ENCODE measurements around the gene AFAP1.

The AFAP1 gene

DNA sequence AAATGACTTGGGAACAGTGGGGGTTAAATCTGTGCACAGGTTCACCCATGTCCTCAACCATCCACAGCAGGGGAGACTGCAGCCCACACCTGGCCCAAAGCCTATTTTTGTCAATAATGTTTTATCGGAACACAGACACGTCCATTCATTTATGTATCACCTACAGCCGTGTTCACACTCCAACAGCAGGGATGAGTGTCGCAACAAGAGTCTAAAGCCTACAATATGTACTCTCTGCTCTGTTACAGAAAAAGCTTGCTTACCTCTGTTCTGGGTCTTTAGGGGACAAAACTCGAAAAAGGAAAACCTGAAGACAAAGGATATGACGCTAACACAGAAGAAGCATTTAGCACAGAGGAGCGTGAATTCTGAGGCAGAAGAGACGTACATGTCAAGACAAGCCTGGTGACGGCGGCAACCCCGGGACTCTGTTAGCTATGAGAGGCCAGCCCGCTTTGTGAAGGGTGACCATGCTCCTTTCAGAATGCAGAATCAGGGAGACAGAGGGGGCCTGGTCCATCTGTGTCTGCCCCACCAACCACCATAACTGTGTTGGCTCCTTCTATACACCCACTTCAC lies 45.5 kb downstream of the AFAP1 start:
- Histone ChIP-seq H3K4me3 (ENCODE audit: low read depth, low read length) (no peak overlapping the region), H3K4me1 (ENCODE audit: control insufficient read depth, insufficient read depth, low read length) (peaks cover 6% of the 10 kb centered on the region; the same call in 1 of the 2 replicates), H3K36me3 (ENCODE audit: control insufficient read depth in 2 of 2, insufficient read depth in 1 of 2, low read length in 2 of 2) (no peaks in the 10 kb centered on the region), H3K27ac (ENCODE audit: extremely low read depth, low read depth, low read length) (no peak overlapping the region), H3K9me3 (ENCODE audit: control insufficient read depth, insufficient read depth, low read depth, low read length) (no peaks in the 10 kb centered on the region)
- ChIA-PET CTCF (no interaction called here), POLR2A (no interaction called here)
- TF ChIP-seq ZNF404 (tag by site-specific recombination; IDR thresholded peaks at IDR 0.05) (no peak), ZNF48 (tag by site-specific recombination; IDR thresholded peaks at IDR 0.05) (no peak), FEZF1 (tag by site-specific recombination; IDR thresholded peaks at IDR 0.05) (no peak), ZEB2 (tag by site-specific recombination; IDR thresholded peaks at IDR 0.05) (no peak), MZF1 (tag by site-specific recombination; IDR thresholded peaks at IDR 0.05; ENCODE audit: borderline replicate concordance) (no peak), ZNF211 (tag by site-specific recombination; IDR thresholded peaks at IDR 0.05; ENCODE audit: low read depth) (no peak), ZSCAN16 (tag by site-specific recombination; IDR thresholded peaks at IDR 0.05) (no peak), ZNF423 (tag by site-specific recombination; IDR thresholded peaks at IDR 0.05) (no peak), TCF7L2 (IDR thresholded peaks at IDR 0.05; ENCODE audit: borderline replicate concordance, low read depth, low read length) (no peak), ZNF433 (tag by site-specific recombination; IDR thresholded peaks at IDR 0.05; ENCODE audit: low read depth) (no peak)
- TF ChIP-seq, protein P1, sequence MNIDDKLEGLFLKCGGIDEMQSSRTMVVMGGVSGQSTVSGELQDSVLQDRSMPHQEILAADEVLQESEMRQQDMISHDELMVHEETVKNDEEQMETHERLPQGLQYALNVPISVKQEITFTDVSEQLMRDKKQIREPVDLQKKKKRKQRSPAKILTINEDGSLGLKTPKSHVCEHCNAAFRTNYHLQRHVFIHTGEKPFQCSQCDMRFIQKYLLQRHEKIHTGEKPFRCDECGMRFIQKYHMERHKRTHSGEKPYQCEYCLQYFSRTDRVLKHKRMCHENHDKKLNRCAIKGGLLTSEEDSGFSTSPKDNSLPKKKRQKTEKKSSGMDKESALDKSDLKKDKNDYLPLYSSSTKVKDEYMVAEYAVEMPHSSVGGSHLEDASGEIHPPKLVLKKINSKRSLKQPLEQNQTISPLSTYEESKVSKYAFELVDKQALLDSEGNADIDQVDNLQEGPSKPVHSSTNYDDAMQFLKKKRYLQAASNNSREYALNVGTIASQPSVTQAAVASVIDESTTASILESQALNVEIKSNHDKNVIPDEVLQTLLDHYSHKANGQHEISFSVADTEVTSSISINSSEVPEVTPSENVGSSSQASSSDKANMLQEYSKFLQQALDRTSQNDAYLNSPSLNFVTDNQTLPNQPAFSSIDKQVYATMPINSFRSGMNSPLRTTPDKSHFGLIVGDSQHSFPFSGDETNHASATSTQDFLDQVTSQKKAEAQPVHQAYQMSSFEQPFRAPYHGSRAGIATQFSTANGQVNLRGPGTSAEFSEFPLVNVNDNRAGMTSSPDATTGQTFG (tag by site-specific recombination; IDR thresholded peaks at IDR 0.05; ENCODE audit: borderline replicate concordance), result no peak
- TF ChIP-seq, protein P2, sequence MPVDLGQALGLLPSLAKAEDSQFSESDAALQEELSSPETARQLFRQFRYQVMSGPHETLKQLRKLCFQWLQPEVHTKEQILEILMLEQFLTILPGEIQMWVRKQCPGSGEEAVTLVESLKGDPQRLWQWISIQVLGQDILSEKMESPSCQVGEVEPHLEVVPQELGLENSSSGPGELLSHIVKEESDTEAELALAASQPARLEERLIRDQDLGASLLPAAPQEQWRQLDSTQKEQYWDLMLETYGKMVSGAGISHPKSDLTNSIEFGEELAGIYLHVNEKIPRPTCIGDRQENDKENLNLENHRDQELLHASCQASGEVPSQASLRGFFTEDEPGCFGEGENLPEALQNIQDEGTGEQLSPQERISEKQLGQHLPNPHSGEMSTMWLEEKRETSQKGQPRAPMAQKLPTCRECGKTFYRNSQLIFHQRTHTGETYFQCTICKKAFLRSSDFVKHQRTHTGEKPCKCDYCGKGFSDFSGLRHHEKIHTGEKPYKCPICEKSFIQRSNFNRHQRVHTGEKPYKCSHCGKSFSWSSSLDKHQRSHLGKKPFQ (tag by site-specific recombination; IDR thresholded peaks at IDR 0.05), result no peak

DNA sequence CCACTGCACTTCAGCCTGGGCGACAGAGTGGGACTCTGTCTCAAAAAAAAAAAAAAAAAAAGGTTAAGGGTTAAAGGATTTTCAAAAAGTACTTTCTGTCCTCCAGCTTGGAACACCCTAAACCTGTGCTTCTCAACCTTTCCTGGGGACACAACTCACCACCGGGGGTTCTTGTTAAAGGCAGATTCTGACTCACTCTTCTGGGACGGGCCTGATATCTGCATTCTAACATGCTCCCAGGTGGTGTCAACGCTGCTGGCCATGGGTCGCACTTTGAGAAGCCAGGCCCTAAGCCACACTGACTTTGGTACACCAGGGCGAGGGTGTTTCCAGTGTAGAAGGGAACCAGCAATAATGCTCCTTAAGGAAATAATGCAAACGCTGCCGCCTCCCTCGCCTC lies 46.1 kb downstream of the AFAP1 start:
- Histone ChIP-seq H3K4me1 (ENCODE audit: control insufficient read depth, insufficient read depth, low read length) (peaks cover 6% of the 10 kb centered on the region; the same call in 1 of the 2 replicates), H3K4me3 (ENCODE audit: low read depth, low read length) (no peak overlapping the region), H3K9me3 (ENCODE audit: control insufficient read depth, insufficient read depth, low read depth, low read length) (no peaks in the 10 kb centered on the region), H3K27ac (ENCODE audit: extremely low read depth, low read depth, low read length) (no peak overlapping the region), H3K36me3 (ENCODE audit: control insufficient read depth in 2 of 2, insufficient read depth in 1 of 2, low read length in 2 of 2) (no peaks in the 10 kb centered on the region)
- POLR2A ChIA-PET, result no interaction called here
- CTCF ChIA-PET, result no interaction called here
- no peak for TF ChIP-seq ZNF843 (tag by site-specific recombination; IDR thresholded peaks at IDR 0.05)
- no peak for TF ChIP-seq ZNF266 (tag by site-specific recombination; IDR thresholded peaks at IDR 0.05; ENCODE audit: low read depth)
- TF ChIP-seq ZNF274 (IDR thresholded peaks at IDR 0.05; ENCODE audit: low read length), result no peak
- TF ChIP-seq ZNF274 (tag by site-specific recombination; IDR thresholded peaks at IDR 0.05; ENCODE audit: borderline replicate concordance), result no peak
- TF ChIP-seq HOXC10 (CRISPR knock-in tag; IDR thresholded peaks at IDR 0.05), result no peak
- TF ChIP-seq ZNF202 (tag by site-specific recombination; IDR thresholded peaks at IDR 0.05; ENCODE audit: borderline replicate concordance), result no peak
- no peak for TF ChIP-seq ZNF341 (tag by site-specific recombination; IDR thresholded peaks at IDR 0.05; ENCODE audit: low read depth)
- TF ChIP-seq ZNF433 (tag by site-specific recombination; IDR thresholded peaks at IDR 0.05; ENCODE audit: low read depth), result no peak
- no peak for TF ChIP-seq GLIS2 (tag by site-specific recombination; IDR thresholded peaks at IDR 0.05)
- TF ChIP-seq, protein P1 (tag by site-specific recombination; IDR thresholded peaks at IDR 0.05; ENCODE audit: borderline replicate concordance), result no peak
- no peak for TF ChIP-seq YY1 (tag by site-specific recombination; IDR thresholded peaks at IDR 0.05)
- TF ChIP-seq YY2 (tag by site-specific recombination; IDR thresholded peaks at IDR 0.05), result no peak
